Suprapubic skin (tissue), 4 donors: ENCODE measurements around the gene PARD6B. TPM values are rescaled to one million over a fixed set of nuclear protein-coding genes. Genes with fewer than 3 reads are reported as not detected.

Experiments used
- DNase-seq, 2 donors: peaks; one replicate each; pipeline ENCODE4 v3.0.0-alpha.2; 2019; ENCODE audit warnings: low spot score in 2 of 2
- H3K27ac ChIP-seq: fragments of 200-600 bp; sonication (generic); one replicate; pipeline ENCODE4 v1.5.1; 2019
- H3K27me3 ChIP-seq: fragments of 200-600 bp; sonication (generic); one replicate; pipeline ENCODE4 v1.5.1; 2019
- H3K36me3 ChIP-seq: fragments of 200-600 bp; sonication (generic); one replicate; pipeline ENCODE4 v1.5.1; 2019
- H3K4me1 ChIP-seq: fragments of 200-600 bp; sonication (generic); one replicate; pipeline ENCODE4 v1.5.1; 2019
- H3K4me3 ChIP-seq: fragments of 200-600 bp; sonication (generic); one replicate; pipeline ENCODE4 v1.5.1; 2019; ENCODE audit warnings: mild to moderate bottlenecking
- H3K9me3 ChIP-seq: fragments of 200-600 bp; sonication (generic); one replicate; pipeline ENCODE4 v1.5.1; 2019
- EP300 ChIP-seq: sonication (generic); formaldehyde crosslinking; IDR thresholded peaks from one replicate; pipeline ENCODE4 v1.6.1; 2017; ENCODE audit warnings: antibody characterized with exemption
- POLR2A ChIP-seq, 2 donors: fragments of 450-650 bp; IDR thresholded peaks; one replicate each; pipeline ENCODE4 v1.6.1; 2017; ENCODE audit warnings: antibody characterized with exemption in 2 of 2, mild to moderate bottlenecking in 2 of 2, moderate library complexity in 2 of 2
- POLR2AphosphoS5 ChIP-seq, 3 donors: sonication (generic); formaldehyde crosslinking; IDR thresholded peaks; one replicate each; pipeline ENCODE4 v1.6.1; 2017; ENCODE audit warnings: antibody characterized with exemption in 3 of 3
- WGBS: methylation state at CpG from one replicate; pipeline ENCODE4 v1.1.5; 2018; 5-methylcytosine and 5-hydroxymethylcytosine counted together
- total RNA-seq, 4 donors: library from RNA; depleted of rRNA; stranded (reverse); fragments of >200 nt; gene quantifications; one replicate each; pipeline ENCODE4 v1.1.0, GENCODE V29; 2016
- TF ChIP-seq, protein P1 (sequence below), 2 donors: fragments of 200-600 bp in 1 of 2; fragments of 450-650 bp in 1 of 2; sonication (generic) in 1 of 2; IDR thresholded peaks; one replicate each; pipeline ENCODE4 v1.5.1; 2016 to 2019; ENCODE audit warnings: antibody characterized with exemption in 2 of 2, mild to moderate bottlenecking in 1 of 2, moderate library complexity in 1 of 2

Gene PARD6B
- total RNA-seq, 4 donors from 2014 or later = 7.6 to 10.3 (median 8.4) TPM

DNA sequence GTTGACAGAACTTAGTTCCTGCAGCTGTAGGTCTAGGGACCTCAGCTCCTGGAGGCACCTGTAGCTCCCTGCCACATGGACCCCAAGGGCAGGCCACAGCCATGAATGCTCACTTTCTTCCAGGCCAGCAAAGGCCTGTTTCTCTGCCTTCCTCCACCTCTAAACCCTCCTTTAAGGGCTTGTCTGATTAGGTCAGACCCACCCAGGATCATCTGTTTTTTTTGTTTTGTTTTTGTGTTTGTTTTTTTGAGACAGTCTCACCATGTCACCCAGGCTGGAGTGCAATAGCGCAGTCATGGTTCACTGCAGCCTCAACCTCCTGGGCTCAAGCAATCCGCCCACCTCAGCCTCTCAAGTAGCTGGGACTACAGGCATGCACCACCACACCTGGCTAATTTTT lies 52.0 kb downstream of the PARD6B start:
- TF ChIP-seq EP300 (no peak), POLR2AphosphoS5 (IDR thresholded peaks at IDR 0.05) (no peak), POLR2A (IDR thresholded peaks at IDR 0.05) (no peak)
- TF ChIP-seq, protein P1, sequence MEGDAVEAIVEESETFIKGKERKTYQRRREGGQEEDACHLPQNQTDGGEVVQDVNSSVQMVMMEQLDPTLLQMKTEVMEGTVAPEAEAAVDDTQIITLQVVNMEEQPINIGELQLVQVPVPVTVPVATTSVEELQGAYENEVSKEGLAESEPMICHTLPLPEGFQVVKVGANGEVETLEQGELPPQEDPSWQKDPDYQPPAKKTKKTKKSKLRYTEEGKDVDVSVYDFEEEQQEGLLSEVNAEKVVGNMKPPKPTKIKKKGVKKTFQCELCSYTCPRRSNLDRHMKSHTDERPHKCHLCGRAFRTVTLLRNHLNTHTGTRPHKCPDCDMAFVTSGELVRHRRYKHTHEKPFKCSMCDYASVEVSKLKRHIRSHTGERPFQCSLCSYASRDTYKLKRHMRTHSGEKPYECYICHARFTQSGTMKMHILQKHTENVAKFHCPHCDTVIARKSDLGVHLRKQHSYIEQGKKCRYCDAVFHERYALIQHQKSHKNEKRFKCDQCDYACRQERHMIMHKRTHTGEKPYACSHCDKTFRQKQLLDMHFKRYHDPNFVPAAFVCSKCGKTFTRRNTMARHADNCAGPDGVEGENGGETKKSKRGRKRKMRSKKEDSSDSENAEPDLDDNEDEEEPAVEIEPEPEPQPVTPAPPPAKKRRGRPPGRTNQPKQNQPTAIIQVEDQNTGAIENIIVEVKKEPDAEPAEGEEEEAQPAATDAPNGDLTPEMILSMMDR (IDR thresholded peaks at IDR 0.05) = no peak
- Histone ChIP-seq H3K9me3 (no peaks in the 10 kb centered on the region), H3K27me3 (peaks cover 13% of the 10 kb centered on the region), H3K4me1 (no peaks in the 10 kb centered on the region), H3K27ac (no peak overlapping the region), H3K36me3 (no peaks in the 10 kb centered on the region), H3K4me3 (no peak overlapping the region)
- DNase-seq = no peak
- 96% methylated on average over 2 of the region's 2 CpGs for WGBS

DNA sequence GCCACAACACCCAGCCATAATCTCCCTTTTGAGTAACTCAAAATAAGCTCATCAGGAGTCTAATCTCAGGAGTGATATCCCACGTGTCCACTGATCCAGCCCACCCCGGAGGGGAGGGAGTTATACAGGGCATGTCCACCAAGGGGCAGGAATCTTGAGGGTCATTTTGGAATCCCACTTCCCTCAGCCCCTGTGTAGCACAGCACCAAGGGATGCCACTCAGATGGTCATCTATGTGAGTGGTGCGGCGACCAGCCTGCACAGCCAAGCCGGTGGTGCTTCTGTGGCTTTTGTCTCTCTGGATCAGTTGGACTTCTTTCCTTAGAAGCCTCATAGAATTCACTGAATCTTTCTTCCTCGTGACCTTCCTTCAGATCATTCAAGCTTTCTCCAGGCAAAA lies 52.5 kb downstream of the PARD6B start:
- H3K27ac ChIP-seq = no peak overlapping the region
- no peaks in the 10 kb centered on the region for H3K36me3 ChIP-seq

DNA sequence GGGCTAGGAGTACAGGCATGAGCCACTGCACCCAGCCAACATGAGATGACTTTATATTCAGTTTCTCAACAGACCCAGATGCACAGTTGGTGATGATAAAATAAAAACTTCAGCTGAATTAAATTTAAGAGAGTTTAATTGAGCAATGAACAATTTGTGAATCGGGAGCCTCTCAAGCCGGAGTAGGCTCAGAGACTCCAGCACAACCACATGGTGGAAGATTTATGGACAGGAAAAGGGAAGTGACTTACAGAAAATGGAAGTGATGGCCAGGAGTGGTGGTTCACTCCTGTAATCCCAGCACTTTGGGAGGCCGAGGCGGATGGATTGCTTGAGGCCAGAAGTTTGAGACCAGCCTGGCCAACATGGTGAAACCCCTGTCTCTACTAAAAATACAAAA lies 53.1 kb downstream of the PARD6B start:
- Histone ChIP-seq H3K36me3 (no peaks in the 10 kb centered on the region), H3K4me3 (no peak overlapping the region), H3K27me3 (peaks cover 8% of the 10 kb centered on the region), H3K4me1 (no peaks in the 10 kb centered on the region), H3K9me3 (no peaks in the 10 kb centered on the region), H3K27ac (no peak overlapping the region)
- 79% methylated on average over 4 of the region's 4 CpGs for WGBS
- TF ChIP-seq EP300 = no peak
- TF ChIP-seq POLR2AphosphoS5 (IDR thresholded peaks at IDR 0.05) = no peak
- no peak for TF ChIP-seq POLR2A (IDR thresholded peaks at IDR 0.05)
- TF ChIP-seq, protein P1 (IDR thresholded peaks at IDR 0.05) = no peak
- no peak for DNase-seq

More for the DNA sequence above, 52.5 kb downstream of the PARD6B start:
- Histone ChIP-seq H3K4me3 (no peak overlapping the region), H3K9me3 (no peaks in the 10 kb centered on the region), H3K27me3 (peaks cover 11% of the 10 kb centered on the region), H3K4me1 (no peaks in the 10 kb centered on the region)
- TF ChIP-seq POLR2A (IDR thresholded peaks at IDR 0.05) = no peak
- TF ChIP-seq, protein P1 (IDR thresholded peaks at IDR 0.05) = no peak
- no peak for TF ChIP-seq EP300
- no peak for TF ChIP-seq POLR2AphosphoS5 (IDR thresholded peaks at IDR 0.05)
- 93% methylated on average over 6 of the region's 6 CpGs for WGBS
- DNase-seq = no peak

DNA sequence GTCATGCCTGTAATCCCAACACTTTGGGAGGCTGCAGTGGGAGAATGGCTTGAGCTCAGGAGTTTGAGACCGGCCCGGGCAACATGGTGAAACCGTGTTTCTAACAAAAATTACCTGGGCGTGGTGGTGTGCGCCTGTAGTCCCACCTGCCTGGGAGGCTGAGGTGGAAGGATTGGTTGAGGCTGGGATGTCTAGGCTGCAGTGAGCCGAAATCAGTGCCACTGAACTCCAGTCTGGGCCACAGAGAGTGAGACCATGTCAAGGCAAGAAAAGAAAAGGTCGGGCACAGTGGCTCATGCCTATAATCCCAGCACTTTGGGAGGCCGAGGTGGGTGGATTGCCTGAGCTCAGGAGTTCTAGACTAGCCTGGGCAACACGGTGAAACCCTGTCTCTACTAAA lies 55.3 kb downstream of the PARD6B start:
- Histone ChIP-seq H3K4me3 (no peak overlapping the region), H3K9me3 (no peaks in the 10 kb centered on the region), H3K27me3 (no peaks in the 10 kb centered on the region), H3K27ac (no peak overlapping the region), H3K4me1 (peaks cover 14% of the 10 kb centered on the region), H3K36me3 (no peaks in the 10 kb centered on the region)
- WGBS = 92% methylated on average over 9 of the region's 9 CpGs
- TF ChIP-seq EP300 (no peak), POLR2AphosphoS5 (IDR thresholded peaks at IDR 0.05) (no peak), POLR2A (IDR thresholded peaks at IDR 0.05) (no peak)
- TF ChIP-seq, protein P1 (IDR thresholded peaks at IDR 0.05) = no peak
- DNase-seq = no peak

DNA sequence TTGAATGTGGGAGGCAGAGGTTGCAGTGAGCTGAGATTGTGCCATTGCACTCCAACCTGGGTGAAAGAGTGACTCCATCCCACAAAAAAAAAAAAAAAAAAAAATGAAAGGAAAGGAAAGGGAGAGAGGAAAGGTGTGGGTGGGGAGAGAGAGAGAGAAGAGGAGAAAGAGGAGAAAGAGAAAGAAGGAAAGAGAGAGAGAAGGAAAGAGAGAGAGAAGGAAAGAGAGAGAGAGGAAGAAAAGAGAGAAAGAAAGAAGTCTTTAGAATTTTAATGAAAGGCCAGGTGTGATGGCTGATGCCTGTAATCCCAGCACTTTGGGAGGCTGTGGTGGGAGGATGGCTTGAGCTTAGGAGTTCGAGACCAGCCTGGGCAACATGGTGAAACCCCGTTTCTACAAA lies 55.8 kb downstream of the PARD6B start:
- 97% methylated on average over 2 of the region's 2 CpGs for WGBS
- no peak overlapping the region for H3K27ac ChIP-seq
- H3K9me3 ChIP-seq = no peaks in the 10 kb centered on the region
- no peaks in the 10 kb centered on the region for H3K27me3 ChIP-seq
- peaks cover 14% of the 10 kb centered on the region for H3K4me1 ChIP-seq
- no peaks in the 10 kb centered on the region for H3K36me3 ChIP-seq
- TF ChIP-seq EP300 (no peak), POLR2A (IDR thresholded peaks at IDR 0.05) (no peak), POLR2AphosphoS5 (IDR thresholded peaks at IDR 0.05) (no peak)
- TF ChIP-seq, protein P1 (IDR thresholded peaks at IDR 0.05) = no peak
- no peak for DNase-seq
- no peak overlapping the region for H3K4me3 ChIP-seq
